ENCODE data around the gene KCTD17.

The KCTD17 gene

GRCh38 chr22:37107816-37108621 is 56.5 kb downstream of the KCTD17 start:
- DNase-seq = no peak

- DNase-seq = no peak
Observed at GRCh38 chr22:37109242-37109917, 57.8 kb downstream of the KCTD17 start, which contains the start of gene TMPRSS6. TMPRSS6 (minus strand) TSS chr22:37109713; CDS start chr22:37103417, 6,296 bp downstream.

GRCh38 chr22:37111156-37111717 is 59.7 kb downstream of the KCTD17 start:
- no peak for DNase-seq

GRCh38 chr22:37112084-37112728 is 60.7 kb downstream of the KCTD17 start:
- DNase-seq = no peak
